Astrocyte of the spinal cord (primary cell): ENCODE measurements around the gene ZNF614.
A peak's percentile ranks its signal among the peaks of the same experiment; 100 is the strongest.
"Not testable (repeated sequence)": the region's sequence is repeated elsewhere in the genome, so short reads cannot be mapped to it uniquely, and the experiment has no call there.

Experiments used
- DNase-seq: peaks from one replicate; pipeline ENCODE4 v3.0.0; 2011; ENCODE audit warnings: low read depth, low spot score
- H3K4me3 ChIP-seq: 2 replicates; pipeline ENCODE4 v1.5.1; 2011; ENCODE audit warnings: low read depth, mild to moderate bottlenecking, low read length, moderate library complexity
- in situ Hi-C: cut with HindIII; loops from 2 replicates; pipeline ENCODE4 v1.10.0; 2017; ENCODE audit warnings: low sequenced_read_pairs
- TF ChIP-seq, protein P1 (sequence below): IDR thresholded peaks from 2 replicates; pipeline ENCODE4 v1.5.1; 2012; ENCODE audit warnings: low read depth, mild to moderate bottlenecking, low read length, inconsistent platforms

The ZNF614 gene

DNA sequence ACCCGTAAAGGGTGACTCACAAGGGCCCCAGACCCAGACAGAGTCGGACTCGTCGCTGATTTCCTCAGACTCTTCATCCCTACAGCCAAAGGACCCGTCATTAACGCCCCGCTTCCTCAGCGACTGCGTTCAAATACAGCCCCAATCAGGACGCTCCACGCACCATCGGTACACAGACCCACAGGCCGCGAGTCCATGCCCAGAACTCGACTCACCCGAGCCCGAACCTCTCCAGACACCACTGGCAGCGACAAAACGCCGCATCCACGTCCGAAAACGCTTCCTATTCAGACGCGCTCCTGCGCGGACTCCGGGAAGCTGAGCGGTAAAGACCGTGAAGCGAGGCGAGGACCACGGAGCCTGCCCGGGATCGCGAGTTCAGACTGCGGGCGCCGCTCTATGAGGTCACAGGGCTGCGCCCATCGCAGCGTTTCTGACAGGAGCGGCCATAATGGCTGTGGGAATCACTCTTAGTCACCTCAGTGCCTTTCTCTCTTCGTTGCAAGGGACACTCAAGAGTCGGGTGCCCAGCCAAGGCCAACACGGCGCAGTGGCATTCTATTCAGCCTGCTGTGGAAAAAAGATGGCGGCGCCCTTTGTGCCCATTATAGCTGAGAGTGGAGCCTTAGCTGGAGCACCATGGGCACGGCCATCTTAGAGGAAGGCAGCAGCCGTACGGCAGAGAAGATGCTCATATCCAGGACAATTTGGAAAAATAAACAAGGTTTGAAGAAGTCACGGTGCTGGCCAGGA, at the start of gene ZNF614:
ZNF614 (minus strand) TSS at position 353 of the 753 bp plus-strand sequence. CDS start 2,634 bp downstream, outside the sequence.
- in situ Hi-C loops = no loop called here
- TF ChIP-seq, protein P1, sequence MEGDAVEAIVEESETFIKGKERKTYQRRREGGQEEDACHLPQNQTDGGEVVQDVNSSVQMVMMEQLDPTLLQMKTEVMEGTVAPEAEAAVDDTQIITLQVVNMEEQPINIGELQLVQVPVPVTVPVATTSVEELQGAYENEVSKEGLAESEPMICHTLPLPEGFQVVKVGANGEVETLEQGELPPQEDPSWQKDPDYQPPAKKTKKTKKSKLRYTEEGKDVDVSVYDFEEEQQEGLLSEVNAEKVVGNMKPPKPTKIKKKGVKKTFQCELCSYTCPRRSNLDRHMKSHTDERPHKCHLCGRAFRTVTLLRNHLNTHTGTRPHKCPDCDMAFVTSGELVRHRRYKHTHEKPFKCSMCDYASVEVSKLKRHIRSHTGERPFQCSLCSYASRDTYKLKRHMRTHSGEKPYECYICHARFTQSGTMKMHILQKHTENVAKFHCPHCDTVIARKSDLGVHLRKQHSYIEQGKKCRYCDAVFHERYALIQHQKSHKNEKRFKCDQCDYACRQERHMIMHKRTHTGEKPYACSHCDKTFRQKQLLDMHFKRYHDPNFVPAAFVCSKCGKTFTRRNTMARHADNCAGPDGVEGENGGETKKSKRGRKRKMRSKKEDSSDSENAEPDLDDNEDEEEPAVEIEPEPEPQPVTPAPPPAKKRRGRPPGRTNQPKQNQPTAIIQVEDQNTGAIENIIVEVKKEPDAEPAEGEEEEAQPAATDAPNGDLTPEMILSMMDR = no peak
- H3K4me3 ChIP-seq = peak within 1 kb of the TSS; percentile 90
- peak; percentile 91 for DNase-seq

DNA sequence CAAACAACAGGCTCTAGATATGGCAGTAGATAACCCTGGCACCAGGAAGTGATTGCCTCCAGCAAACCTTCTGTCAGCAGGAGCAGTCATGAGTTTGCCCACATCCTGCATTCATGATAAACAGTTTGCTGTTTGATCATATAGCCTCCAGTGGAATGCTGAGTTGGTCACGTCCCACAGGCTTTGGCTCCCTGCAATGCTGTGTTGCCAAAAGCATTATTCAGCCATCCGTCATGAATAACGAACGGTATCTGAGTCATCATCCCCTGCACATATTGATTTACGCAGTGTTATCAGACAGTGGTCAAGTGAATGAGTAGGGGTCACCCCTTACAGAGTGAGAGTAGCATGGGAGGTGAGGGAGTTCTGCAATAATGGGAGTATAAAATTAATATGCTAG, 42.3 kb upstream of the ZNF614 start:
- peak; percentile 41 for DNase-seq
- in situ Hi-C loops = no loop called here
- no peak overlapping the region for H3K4me3 ChIP-seq
- TF ChIP-seq, protein P1 = no peak

DNA sequence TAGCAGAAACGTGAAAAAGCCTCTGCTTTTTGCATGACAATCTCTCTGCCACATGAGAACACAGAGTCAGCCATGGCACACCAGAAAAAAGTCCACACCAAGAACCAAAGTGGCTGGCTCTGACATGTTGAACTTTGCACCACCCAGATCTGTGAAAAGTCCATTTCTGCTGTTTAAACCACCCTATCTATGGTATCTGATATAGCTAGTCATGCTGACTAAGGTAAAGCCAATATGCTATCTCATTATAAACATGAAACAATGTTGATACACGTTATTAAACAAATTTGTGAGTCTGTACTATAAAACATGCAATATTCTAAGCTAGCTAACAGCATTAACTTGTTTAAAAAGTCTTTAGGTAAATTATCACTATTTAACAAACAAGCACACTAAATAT, 41.5 kb upstream of the ZNF614 start:
- H3K4me3 ChIP-seq = no peak overlapping the region
- no peak for DNase-seq
- TF ChIP-seq, protein P1 = no peak
- in situ Hi-C loops = no loop called here

DNA sequence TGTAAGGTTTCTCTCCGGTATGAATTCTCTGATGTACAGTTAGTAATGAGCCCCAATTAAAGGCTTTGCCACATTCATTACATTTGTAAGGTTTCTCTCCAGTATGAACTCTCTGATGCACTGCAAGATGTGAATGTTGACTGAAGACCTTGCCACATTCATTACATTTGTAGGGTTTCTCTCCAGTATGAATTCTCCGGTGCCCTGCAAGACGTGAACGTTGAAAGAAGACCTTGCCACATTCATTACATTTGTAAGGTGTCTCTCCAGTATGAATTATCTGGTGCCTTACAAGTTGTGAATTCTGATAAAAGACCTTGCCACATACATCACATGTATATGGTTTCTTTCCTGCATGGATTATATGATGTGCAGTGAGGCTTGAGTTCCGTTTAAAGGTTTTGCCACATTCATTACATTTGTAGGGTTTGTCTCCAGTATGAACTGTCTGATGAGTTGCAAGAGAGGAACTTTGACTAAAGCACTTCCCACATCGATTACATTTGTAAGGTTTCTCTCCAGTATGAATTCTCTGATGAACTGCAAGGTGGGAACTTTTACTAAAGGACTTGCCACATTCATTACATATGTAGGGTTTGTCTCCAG, 38.2 kb upstream of the ZNF614 start:
- no peak overlapping the region for H3K4me3 ChIP-seq
- TF ChIP-seq, protein P1 = no peak
- DNase-seq = no peak
- in situ Hi-C loops = no loop called here

DNA sequence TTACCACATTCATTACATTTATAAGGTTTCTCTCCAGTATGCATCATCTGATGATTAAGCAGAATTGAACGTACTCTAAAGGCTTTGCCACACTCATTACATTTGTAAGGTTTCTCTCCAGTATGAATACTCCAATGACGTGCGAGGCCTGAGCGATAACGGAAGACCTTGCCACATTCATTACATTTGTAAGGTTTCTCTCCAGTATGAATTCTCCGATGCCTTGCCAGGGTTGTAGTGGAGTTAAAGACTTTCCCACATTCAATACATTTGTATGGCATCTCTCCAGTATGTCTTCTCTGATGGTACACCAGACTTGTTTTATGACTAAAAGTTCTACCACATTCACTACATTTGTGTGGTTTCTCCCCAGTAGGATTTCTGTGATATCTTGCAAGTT, 37.2 kb upstream of the ZNF614 start:
- TF ChIP-seq, protein P1 = no peak
- in situ Hi-C loops = no loop called here
- DNase-seq = no peak
- no peak overlapping the region for H3K4me3 ChIP-seq

DNA sequence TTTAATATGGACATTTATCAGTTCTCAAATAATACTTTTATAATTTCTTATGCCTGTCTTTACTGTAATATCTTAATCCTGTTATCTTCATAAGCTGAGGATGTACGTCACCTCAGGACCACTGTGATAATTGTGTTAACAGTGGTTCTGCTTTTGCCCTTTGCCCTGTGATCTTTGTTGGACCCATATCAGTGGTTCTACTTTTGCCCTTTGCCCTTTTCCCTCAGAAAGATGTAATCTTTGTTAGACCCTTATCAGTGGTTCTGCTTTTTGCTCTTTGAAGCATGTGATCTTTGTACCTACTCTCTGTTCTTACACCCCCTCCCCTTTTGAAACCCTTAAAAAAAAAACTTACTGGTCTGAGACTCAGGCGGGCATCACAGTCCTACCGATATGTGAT, 28.3 kb upstream of the ZNF614 start:
- DNase-seq, H3K4me3 ChIP-seq, in situ Hi-C loops: not testable (repeated sequence)

DNA sequence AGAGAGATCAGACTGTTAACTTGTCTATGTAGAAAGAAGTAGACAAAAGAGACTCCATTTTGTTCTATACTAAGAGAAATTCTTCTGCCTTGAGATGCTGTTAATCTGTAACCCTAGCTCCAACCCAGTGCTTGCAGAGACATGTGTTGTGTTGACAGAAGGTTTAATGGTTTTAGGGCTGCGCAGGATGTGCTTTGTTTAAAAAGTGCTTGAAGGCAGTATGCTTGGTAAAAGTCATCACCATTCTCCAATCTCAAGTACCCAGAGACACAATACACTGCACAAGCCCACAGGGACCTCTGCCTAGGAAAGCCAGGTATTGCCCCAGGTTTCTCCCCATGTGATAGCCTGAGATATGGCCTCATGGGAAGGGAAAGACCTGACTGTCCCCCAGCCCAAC, 23.6 kb upstream of the ZNF614 start:
- DNase-seq, in situ Hi-C loops, H3K4me3 ChIP-seq: not testable (repeated sequence)
